Fibroblast of mammary gland (primary cell): Measurements from ENCODE around the gene CD7.

Experiments used
- DNase-seq: peaks from one replicate; pipeline ENCODE4 v3.0.0-alpha.2; 2010; ENCODE audit warnings: low read depth
- H3K4me3 ChIP-seq: 2 replicates; pipeline ENCODE4 v1.5.1; 2011; ENCODE audit warnings: low read depth, mild to moderate bottlenecking, low read length, moderate library complexity; ENCODE audit not compliant: control insufficient read depth
- CTCF ChIP-seq: conservative IDR thresholded peaks from 2 replicates; pipeline ENCODE4 v1.5.1; 2011; ENCODE audit warnings: low read depth, low read length, inconsistent platforms; ENCODE audit not compliant: control insufficient read depth, insufficient read depth

Gene CD7

DNA sequence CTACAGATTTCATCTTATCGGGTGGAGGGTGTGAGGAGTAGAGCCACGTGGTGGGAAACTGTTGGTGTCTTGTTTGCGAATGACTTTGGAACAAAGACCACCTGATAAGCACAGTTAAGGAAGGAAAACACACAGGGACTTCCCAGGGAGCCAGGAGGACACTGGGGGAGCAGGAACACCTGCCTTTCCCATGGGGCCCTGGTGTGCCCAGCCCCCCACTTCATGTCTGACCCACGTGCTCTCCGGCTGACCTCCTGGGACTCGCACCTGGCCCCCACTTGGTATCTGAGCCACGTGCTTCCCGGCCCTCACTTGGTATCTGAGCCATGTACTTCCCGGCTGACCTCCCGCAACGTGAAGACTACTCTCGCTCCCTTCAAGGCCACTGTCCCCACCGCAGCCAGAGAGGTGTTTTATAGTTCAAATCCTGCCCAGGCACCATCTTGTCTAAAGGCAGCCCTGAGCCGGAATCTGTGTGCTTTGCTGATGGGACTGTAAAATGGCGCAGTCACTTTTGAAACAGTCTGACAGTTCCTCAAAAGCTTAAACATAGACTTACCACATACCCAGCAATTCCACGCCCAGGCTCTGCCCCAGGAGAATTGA is 38.5 kb downstream of the CD7 start:
- no peak for TF ChIP-seq CTCF
- H3K4me3 ChIP-seq = no peak overlapping the region
- DNase-seq = no peak

DNA sequence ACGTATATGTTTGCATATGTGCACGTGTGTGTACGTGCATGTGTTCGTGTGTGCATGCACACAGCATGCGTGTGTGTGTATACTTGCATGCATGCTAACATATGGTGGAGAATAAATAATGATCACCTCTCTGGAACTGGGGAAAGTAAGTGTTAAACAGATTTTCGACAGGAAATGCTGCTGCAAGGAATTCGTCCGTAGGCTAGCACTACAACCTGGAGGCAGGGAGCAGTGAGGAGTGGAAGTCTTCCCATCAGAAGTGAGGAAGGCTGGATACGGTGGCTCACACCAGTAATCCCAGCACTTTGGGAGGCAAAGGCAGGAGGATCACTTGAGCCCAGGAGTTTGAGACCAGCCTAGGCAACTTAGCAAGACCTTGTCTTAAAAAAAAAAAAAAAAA is 39.1 kb downstream of the CD7 start:
- DNase-seq = no peak
- no peak for TF ChIP-seq CTCF
- no peak overlapping the region for H3K4me3 ChIP-seq

GRCh38 chr17:82277851-82278250 is 39.6 kb downstream of the CD7 start:
- H3K4me3 ChIP-seq = no peak overlapping the region
- no peak for TF ChIP-seq CTCF
- DNase-seq = no peak

DNA sequence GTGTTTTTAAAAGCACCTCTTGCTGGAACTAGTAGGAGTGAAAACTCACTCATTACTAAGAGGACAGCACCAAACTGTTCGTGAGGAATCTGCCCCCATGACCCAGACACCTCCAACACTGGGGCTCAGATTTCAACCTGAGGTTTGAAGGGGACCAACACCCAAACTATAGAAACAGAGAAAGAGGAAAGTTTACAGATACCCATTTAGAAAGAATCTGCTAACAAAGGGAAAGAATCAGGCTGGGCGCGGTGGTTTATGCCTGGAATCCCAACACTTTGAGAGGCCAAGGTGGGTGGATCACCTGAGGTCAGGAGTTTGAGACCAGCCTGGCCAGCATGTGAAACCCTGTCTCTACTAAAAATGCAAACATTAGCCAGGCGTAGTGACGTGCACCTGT is 40.5 kb downstream of the CD7 start:
- TF ChIP-seq CTCF = no peak
- H3K4me3 ChIP-seq = no peak overlapping the region
- no peak for DNase-seq

- H3K4me3 ChIP-seq = no peak overlapping the region
- TF ChIP-seq CTCF = no peak
- no peak for DNase-seq
These were observed 42.1 kb downstream of the CD7 start for GRCh38 chr17:82275326-82275725.

DNA sequence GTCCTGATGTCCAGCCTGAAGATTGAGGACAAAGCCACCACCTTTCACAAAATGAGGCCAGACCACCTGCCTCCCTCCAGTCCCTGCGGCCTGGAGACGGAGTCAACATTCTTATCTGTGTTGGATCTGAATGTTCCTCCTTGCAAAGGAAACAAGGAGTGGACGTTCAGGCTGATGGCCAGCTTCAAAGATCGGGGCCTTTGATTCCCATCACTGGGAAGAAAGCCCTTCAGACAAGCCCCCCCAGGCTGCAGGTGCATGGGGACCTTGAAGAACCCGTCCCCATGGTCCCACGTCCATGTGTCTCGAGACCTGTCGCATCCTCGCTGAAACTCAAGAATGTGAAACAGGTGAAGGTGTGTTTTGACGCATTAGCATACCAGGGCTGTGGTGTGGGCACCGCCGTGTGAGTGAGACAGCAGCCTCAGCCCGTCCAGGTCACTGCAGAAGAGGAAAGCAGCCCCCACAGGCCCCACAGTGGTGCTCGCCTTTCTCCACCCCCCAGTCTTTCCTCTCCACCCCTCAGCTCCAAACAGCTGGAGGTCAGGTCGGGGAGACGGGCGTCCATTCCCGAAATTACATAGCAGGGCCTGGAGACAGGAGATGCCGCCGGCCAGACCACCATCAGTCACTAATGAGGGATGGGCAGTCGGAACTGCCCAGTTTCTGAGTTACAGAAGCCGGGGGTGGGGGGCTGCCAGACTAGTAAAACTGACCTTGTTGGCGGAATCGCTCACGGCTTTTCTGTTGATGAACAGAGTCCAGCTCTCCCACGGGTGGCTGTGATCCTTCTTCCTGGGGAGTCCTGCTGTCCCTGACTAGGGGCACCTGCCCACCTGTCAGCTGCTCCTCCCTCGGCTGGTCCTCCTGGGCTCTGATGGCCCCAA is 43.0 kb downstream of the CD7 start:
- no peak for TF ChIP-seq CTCF

More for the DNA sequence above, 43.0 kb downstream of the CD7 start:
- DNase-seq = no peak
- peak overlapping the region; percentile 80 for H3K4me3 ChIP-seq
